Kidney glomerular epithelial cell (primary cell): ENCODE data around the gene EXOC2.
"Not testable (repeated sequence)": the region's sequence is repeated elsewhere in the genome, so short reads cannot be mapped to it uniquely, and the experiment has no call there.

Experiments
- DNase-seq: peaks from one replicate; lab custom pipeline; 2025; lab: John Stamatoyannopoulos, UW

Gene EXOC2

DNA sequence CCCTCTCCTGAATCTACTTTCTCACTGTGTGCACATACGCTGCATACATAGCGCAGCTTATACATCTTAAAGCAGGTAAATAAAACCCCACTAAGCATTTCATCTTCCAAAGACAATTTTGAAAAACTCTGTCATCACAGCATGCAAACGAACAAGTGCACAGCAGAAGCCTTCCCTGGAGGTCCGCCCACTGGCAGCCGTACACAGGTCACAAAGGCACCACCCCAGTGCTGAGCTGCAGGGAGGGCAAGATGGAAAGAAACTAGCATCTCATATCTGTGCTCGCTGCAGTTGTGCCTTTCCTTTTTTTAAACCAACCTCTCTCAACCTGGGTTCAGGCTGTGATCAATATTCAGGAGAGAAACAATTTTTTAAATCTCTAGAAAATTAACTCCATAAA lies 109.3 kb downstream of the EXOC2 start:
- DNase-seq, result no peak

DNA sequence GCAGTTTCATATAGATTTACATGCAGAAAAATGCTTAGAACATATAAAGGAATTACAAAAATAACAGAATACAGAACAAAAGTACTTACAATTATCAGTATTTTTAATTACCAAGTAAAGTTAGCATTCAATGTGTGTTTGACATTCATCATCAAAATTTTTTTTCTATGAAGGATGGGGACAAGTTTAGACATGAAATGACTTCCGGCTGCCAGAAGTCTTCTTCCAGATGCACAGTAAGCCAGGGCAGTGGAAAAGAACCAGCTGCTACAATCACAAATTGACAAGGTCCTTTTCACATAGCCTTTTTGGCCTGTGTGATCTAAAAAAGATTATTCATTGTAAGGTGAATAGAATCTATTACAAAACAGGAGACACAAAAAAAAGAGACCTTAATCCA lies 109.8 kb downstream of the EXOC2 start:
- no peak for DNase-seq

GRCh38 chr6:582370-582769 lies 110.6 kb downstream of the EXOC2 start:
- no peak for DNase-seq

GRCh38 chr6:579339-579738 lies 113.6 kb downstream of the EXOC2 start:
- no peak for DNase-seq

GRCh38 chr6:572596-573265 lies 120.2 kb downstream of the EXOC2 start:
- peak; percentile 24 for DNase-seq

DNA sequence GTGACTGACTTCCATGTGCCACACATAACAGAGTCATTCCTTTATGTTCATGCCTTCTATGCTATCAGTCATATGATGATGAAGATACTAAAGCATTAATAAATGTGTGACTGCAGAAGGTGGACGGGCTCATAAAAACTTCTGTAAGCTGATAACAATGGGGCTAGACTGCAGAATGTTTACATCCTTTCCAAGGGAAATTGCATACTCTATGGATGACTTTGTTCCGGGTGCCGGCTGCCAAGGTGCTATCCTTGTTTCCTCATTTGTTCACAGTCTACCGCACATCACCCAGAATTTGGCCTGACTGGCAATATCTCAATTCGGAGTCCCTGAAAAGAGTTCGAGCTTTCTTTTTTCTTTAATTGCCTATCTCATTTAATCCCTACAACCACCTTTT lies 121.0 kb downstream of the EXOC2 start:
- DNase-seq, result no peak

GRCh38 chr6:570825-571224 lies 122.1 kb downstream of the EXOC2 start:
- no peak for DNase-seq

GRCh38 chr6:568954-569523 lies 123.9 kb downstream of the EXOC2 start:
- DNase-seq, result no peak

GRCh38 chr6:568085-568484 lies 124.9 kb downstream of the EXOC2 start:
- DNase-seq, result no peak

- no peak for DNase-seq
These were observed 129.1 kb downstream of the EXOC2 start for GRCh38 chr6:563863-564262.

- no peak for DNase-seq
These were observed 130.8 kb downstream of the EXOC2 start for GRCh38 chr6:562052-562676.

DNA sequence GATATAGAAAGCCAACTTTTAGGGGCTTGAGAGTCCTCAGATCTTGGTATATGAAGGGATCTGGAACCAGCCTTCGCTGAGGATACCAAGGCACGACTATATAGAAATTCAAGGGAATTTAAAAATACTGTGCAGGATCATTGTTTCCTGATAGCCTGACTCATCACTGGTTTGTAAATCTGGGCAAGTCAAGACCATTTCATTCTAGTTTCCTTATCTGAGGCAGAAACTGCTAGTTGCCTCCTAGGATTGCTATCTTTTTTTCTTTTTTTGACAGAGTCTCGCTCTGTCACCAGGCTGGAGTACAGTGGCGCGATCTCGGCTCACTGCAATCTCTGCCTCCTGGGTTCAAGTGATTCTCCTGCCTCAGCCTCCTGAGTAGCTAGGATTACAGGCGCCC lies 131.6 kb downstream of the EXOC2 start:
- DNase-seq, result not testable (repeated sequence)

DNA sequence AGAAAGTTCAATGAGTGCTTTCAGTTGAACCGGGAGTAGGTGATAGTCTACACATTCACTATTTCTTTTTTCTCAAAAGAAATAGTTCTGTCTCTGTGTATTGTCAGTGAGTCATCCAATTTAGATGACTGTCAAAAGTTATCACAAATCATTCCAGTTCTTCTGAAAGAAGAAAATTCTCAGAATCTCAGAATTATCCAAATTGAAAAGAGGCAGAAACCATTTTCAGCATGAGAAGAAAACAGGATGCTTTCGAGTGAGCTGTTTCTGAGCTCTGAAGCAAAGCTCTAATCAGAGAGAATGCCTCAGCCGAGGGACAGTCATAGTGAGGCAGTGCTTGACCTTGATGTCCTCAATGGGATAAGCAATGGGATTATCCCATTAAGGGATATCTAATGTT lies 134.0 kb downstream of the EXOC2 start:
- DNase-seq, result no peak

DNA sequence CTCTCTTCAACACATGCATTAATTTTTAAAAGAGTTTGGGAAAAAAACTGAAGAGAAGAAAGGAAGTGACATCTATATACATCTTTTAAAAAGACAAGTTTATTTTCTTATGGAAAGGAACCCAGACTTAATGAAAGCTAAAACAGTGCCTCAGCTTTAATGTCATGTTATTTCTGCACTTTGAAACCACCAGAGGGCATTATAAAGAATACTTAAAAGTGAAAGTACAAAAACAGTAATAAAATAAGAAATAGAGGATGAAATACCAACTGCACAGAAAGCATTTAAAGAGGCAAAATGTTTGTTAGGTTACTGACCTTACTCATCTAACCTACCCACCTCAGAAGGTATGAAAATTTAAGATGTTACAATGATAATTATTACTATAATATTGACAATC lies 134.8 kb downstream of the EXOC2 start:
- DNase-seq, result no peak

GRCh38 chr6:551829-552350 lies 141.0 kb downstream of the EXOC2 start:
- DNase-seq, result no peak

DNA sequence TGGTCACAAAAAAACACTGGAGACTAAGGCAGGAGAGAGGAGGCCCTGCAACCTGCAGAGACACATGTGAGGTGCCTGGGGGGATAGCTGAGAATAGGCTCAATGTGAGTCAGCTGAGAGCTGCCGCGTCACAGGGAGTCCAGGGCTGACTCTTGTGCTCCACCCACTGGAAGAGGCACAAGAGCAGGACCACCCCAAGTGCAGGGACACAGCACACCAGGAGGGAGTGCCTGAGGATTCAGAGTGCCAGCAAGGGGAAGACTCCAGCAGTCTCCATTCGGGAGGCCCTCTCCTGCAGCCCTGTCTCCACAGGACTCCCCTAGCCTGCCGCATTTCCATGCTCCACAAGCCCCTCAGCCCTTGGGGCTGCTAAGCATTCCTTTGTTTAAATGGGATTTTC lies 141.5 kb downstream of the EXOC2 start:
- DNase-seq, result no peak

GRCh38 chr6:549906-550305 lies 143.0 kb downstream of the EXOC2 start:
- no peak for DNase-seq

GRCh38 chr6:548517-548916 lies 144.4 kb downstream of the EXOC2 start:
- no peak for DNase-seq

DNA sequence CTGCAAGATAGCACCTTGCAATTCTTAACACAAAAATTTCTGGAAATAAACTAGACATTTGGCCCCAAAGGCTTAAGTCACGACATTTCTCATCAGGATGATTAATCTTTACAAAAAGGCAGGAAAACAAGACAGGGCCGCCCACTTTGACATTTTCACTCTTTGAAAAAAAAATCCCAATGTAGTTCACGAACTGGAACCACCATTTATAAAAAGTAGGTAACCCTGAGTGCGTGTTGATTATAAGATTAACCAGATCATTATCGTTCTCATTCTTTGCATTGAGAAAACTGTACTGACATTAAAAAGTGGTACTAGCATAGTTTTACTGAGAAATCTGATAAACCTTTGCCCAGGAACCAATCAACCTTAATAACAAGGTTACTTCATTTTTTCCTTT lies 144.8 kb downstream of the EXOC2 start:
- DNase-seq, result no peak

- DNase-seq, result no peak
These were observed 152.4 kb downstream of the EXOC2 start for GRCh38 chr6:540490-540889.

- no peak for DNase-seq
These were observed 155.8 kb downstream of the EXOC2 start for GRCh38 chr6:537114-537513.

DNA sequence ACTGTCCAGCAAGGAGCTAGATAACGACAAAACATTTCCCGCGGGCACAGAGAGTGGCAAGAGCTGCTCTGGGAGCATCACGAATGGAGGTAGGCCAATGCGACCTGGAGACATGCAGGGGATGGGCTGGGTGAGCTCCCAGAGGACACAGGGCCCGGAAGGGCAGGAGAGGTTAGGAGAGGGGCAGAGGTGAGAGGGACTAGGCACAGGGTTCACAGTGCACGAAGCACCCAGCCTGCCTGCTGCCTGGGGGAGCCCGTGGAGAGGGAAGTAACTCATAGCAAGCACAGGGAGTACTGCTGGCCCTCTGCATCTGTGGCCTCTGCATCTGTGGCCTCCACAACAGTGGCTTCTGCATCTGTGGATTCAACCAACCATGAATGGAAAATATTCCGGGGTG lies 162.5 kb downstream of the EXOC2 start:
- no peak for DNase-seq

DNA sequence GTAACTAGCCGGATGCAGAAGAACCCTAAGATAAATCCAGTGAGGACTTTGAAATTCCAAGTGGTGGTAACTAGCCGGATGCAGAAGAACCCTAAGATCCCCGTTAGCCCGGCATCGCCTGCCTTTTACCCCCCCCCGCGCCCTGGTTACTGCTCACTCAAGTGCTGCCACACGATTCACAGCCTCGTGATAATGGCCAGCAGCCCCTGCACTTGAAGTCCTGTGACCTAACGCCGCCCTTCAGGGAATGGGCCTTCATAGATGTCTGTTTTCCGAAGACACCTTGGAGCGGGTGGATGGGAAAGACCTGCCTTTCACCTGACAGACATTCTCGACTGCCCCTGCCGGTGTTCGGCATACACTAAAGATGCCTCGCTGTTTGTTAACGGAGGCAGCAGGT lies 163.9 kb downstream of the EXOC2 start:
- DNase-seq, result no peak
